ENCODE measurements around the gene OXCT1.
"Not testable (repeated sequence)": the region's sequence is repeated elsewhere in the genome, so short reads cannot be mapped to it uniquely, and the experiment has no call there.

OXCT1 gene

DNA sequence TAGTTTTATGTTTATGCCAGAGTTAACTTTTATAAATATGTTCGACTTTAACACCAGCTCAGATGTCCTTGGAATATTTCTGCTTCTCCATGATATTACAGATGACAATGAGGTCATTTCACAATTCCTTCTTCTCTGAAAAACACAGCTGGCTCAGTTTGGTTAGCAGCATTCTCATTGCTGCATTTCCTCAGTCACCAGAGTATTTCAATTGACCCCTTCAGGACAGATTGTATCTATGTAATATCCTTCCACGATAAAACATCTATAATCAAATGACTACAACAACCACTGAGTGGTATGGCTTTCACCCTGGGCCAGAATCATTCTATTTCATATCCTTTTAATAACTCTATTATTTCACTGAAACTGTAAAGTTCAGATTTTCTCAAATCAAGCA, 148.7 kb downstream of the OXCT1 start:
- DNase-seq (ENCODE audit: low read depth in 2 of 2), result no peak

DNA sequence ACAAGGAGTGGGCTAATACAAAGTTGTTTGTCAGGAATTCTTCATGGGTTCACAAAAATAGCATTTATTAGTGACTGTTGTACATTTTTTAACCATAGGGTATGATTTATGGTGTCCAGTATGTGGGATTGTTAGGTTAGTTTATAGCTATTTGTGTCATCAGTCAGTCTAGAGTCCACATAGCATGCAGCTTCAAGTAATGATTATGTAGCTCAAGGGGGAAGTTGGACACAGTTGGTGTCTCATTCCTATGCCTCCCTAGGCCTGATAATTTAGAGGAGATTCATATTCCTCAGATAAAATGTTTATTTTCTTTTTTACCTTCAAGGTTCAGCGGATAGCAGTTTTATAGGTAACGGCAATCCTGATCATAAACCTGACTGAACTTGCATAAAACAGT, 153.8 kb downstream of the OXCT1 start:
- no peak for DNase-seq (ENCODE audit: low read depth in 2 of 2)

DNA sequence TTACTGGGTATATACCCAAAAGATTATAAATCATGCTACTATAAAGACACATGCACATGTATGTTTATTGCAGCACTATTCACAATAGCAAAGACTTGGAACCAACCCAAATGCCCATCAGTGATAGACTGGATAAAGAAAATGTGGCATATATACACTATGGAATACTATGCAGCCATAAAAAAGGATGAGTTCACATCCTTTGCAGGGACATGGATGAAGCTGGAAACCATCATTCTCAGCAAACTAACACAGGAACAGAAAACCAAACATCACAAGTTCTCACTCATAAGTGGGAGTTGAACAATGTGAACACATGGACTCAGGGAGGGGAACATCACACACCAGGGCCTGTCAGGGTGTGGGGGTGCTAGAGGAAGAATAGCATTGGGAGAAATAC, 155.8 kb downstream of the OXCT1 start:
- not testable (repeated sequence) for DNase-seq (ENCODE audit: low read depth in 2 of 2)

DNA sequence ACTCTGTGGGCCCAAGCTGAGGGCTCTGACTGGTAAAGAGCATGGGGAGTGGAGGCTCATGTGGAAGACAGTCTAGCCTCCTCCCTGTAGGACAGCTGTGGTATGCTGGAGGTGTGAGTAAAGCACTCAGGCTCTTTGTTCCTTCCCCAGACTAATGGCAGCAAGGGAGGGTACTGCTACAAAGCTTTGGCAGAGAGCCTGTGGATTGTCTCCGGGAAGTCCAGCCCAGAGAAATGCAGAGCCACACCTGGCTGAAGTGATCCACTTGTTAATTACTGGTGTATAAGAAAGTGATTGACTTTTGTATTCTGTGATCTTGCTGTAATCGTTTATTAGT, 161.7 kb downstream of the OXCT1 start:
- no peak for DNase-seq (ENCODE audit: low read depth in 2 of 2)

DNA sequence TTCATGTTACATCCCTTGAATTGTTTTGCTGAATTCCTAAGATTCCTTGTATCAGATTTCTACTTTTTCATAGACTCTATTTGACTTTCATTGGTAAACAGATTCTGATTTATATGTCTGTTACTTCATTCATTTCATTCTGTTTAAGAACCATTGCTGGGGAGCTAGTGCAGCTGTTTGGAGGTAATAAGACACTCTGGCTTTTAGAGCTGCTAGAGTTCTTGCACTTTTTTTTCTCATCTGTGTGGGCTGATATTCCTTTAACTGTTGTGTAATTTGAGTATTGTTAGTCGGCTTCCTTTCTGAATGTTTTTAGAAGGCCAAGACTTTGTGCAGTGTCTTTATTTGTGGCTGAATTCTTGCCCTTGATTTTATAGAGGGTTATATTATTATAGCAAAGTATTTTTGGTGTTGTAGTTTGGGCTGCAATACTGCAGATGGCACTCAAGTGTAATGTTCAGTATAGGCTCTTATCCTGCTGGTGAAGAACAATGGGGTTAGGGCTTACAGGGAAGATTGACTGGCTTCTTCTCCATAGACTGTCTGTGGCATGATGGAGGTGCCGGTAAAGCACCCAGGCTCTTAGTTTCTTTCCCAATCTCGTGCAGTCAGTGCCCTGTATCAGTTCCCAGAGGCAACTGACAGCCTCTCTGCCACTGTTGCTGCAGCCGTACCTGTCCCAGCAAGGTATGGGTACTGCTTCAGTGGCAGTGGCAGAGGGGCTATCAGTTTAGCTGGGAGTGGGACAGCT, 162.2 kb downstream of the OXCT1 start:
- DNase-seq (ENCODE audit: low read depth in 2 of 2), result no peak

DNA sequence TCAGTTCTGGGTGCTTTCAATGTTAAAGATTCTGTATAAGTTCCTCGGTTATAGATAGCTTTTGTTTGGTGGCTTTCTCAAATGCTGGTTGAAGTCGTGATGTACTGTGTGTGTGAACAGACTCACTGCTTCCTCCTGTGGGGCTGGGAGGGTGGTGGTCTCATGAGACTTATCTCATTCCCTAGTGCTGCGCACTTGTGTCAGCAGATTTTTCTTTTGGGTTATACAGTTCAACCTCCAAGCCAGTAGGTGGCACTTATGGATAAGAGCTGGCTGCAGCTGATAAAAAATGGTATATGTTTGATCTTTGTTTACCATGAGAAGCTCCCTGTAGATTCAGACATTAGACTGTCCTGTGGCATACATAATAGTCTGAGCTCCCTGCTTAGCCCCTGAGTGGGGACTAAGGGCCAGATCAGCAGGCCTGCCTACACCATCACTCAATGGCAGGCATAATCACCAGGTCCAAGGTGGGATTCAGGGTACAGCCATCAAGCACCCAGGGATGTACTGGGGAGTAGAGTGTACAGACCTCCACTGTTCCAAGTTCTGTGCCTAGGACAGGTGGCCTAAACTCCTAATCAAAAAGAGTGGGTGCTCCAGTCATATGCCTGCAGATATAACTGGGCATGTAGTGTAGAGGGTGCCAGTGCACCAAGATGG, 174.2 kb downstream of the OXCT1 start:
- no peak for DNase-seq (ENCODE audit: low read depth in 2 of 2)

DNA sequence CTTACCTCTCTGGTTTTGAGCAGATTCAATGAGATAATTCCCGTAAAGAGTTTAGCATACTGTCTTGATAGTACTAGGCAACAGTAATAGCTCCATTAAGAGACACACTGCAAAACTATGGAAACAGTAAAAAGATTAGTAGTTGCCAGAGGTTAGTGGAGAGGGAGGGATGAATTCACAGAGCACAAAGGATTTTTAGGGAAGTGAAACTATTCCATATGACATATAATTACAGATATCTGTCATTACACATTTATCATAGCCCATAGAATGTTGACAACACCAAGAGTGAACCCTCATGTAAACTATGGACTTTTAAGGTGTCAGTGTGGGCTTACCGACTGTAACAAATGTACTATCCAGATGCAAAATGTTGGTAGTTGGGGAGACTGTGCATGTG, 183.5 kb downstream of the OXCT1 start:
- no peak for DNase-seq (ENCODE audit: low read depth in 2 of 2)

DNA sequence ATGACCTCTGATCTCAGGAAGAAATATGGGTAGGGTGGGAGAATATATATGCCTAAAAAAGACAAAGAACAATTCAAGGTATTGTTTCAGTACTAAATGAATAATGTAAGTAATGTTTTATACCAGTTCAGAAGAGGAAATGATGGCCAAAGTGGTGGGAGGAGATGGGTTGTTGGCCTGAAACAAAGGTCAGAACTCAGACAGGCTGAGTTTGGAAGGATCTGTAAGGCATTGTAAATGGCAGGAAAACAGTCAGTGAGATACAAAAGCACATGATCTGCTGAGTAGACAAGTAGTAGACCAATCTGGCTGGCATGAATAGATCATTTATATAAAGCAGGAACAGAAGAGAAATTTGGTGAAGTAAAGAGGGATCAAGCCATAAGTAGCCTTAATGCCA, 184.0 kb downstream of the OXCT1 start:
- DNase-seq (ENCODE audit: low read depth in 2 of 2), result no peak

DNA sequence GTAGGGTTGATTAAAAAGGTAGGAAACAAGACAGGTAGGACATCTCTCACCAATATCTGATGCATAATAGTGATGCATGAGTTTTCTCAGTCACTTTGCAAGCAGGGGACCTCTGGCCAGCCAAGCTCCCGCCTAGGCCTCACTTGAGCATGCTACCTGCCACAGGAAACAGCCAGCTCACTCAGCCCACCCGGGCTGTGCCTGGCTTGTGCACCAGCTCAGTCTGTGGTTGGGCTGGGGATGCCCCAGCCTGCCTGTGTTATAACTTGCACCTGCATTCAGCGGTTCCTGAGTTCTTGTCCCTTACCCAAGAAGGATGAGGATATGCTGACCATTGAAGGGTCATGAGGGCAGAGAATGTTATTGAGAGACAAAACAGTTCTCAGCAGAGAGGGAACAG, 187.0 kb downstream of the OXCT1 start:
- no peak for DNase-seq (ENCODE audit: low read depth in 2 of 2)

DNA sequence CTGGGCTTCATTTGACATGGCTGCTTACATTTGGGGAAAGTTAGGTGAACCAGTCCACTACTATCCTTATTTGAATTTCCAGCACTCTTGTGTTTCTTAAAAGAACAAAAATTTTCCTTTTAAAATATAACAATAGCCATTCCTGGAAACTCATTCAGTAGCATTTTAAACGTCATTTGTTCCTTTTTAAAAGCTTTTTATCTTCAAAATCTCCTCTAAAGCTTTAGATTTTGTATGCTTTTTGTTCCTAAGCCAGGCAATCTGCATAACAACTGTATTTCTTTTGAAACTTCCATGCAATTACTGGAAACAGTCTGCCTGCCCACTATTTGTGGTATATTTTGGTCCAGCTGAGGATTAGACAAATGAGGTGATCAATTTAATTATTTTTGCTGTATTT, 187.6 kb downstream of the OXCT1 start:
- DNase-seq (ENCODE audit: low read depth in 2 of 2), result no peak

DNA sequence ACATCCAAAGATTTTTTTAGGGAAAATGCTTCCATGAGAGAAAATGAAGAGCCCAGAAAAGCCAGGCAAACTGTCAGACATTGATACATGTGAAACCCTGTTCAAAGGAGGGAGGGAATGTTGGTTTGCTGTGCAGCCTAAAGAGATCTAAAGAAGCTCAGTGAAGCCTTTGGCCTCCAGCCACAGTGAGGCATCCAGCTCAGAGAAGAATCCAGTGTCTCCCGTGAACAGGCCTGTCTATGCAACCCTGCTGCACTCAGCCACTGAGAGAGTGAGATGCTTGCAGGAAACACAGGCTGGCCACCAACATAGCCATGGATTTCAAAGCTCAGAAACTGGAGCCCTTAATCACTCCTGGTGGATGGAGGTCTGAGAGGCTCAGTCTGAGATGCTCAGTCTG, 188.4 kb downstream of the OXCT1 start:
- DNase-seq (ENCODE audit: low read depth in 2 of 2), result no peak

Data from stimulated activated CD8-positive, alpha-beta memory T cell treated with anti-CD3 and anti-CD28 coated beads, Interleukin-2, amount 100 ng/mL, for 48 hours (primary cell).